Esophagus squamous epithelium (tissue), 5 donors: Measurements from ENCODE around the gene ANKMY2. TPM values are rescaled to one million over a fixed set of nuclear protein-coding genes. Genes with fewer than 3 reads are reported as not detected.
"Not testable (repeated sequence)": the region's sequence is repeated elsewhere in the genome, so short reads cannot be mapped to it uniquely, and the experiment has no call there.

ENCODE experiments used
- DNase-seq: peaks from one replicate; lab custom pipeline; 2025; lab: John Stamatoyannopoulos, UW
- H3K27ac ChIP-seq, 4 donors: fragments of 200-600 bp; sonication (generic); one replicate each; pipeline ENCODE4 v1.5.1; 2016 to 2019; ENCODE audit warnings: mild to moderate bottlenecking in 1 of 4
- H3K27me3 ChIP-seq, 4 donors: fragments of 200-600 bp; sonication (generic); 1 replicate in 3 of 4; 2 replicates in 1 of 4; pipeline versions ENCODE4 v1.5.1 to v1.6.0; 2017 to 2021; ENCODE audit warnings: antibody characterized with exemption in 1 of 4
- H3K36me3 ChIP-seq, 3 donors: fragments of 200-600 bp; sonication (generic); one replicate each; pipeline ENCODE4 v1.5.1; 2016 to 2019
- H3K4me1 ChIP-seq, 3 donors: fragments of 200-600 bp; sonication (generic); one replicate each; pipeline ENCODE4 v1.5.1; 2017 to 2019
- H3K4me3 ChIP-seq, 4 donors: fragments of 200-600 bp; sonication (generic); 1 replicate in 3 of 4; 2 replicates in 1 of 4; pipeline ENCODE4 v1.5.1; 2016 to 2019; ENCODE audit warnings: mild to moderate bottlenecking in 2 of 4, moderate library complexity in 1 of 4
- H3K9me3 ChIP-seq, 3 donors: fragments of 200-600 bp; sonication (generic); one replicate each; pipeline ENCODE4 v1.5.1; 2016 to 2019
- CTCF ChIP-seq, 6 experiments: fragments of 450-650 bp in 4 of 6; fragments of 200-600 bp in 2 of 6; sonication (generic) in 2 of 6; IDR thresholded peaks; one replicate each; pipeline ENCODE4 v1.5.1; 2016 to 2019; ENCODE audit warnings: antibody characterized with exemption in 6 of 6, mild to moderate bottlenecking in 4 of 6, moderate library complexity in 4 of 6
- POLR2A ChIP-seq, 4 donors: fragments of 450-650 bp; IDR thresholded peaks; one replicate each; pipeline ENCODE4 v1.6.1; 2017; ENCODE audit warnings: antibody characterized with exemption in 4 of 4, mild to moderate bottlenecking in 4 of 4, moderate library complexity in 3 of 4
- WGBS, 2 donors: methylation state at CpG; one replicate each; pipeline ENCODE4 v1.1.5; 2018; 5-methylcytosine and 5-hydroxymethylcytosine counted together
- intact Hi-C: fragments of 100-400 bp; cut with DNase I; formaldehyde crosslinking; loops from one replicate; pipeline ENCODE4 v1.15.0; 2022
- total RNA-seq, 4 donors: library from RNA; depleted of rRNA; stranded (reverse); fragments of >200 nt; gene quantifications; one replicate each; pipeline ENCODE4 v1.1.0, GENCODE V29; 2016
- donor health status: DM: yes; HTN: yes; CAD: no.

The ANKMY2 gene
- total RNA-seq, 4 donors from 2014 or later = 3.8 to 13.4 (median 7.0) TPM

- no peak for TF ChIP-seq CTCF (IDR thresholded peaks at IDR 0.05)
- TF ChIP-seq POLR2A (IDR thresholded peaks at IDR 0.05) = no peak
- no peak overlapping the region for H3K27ac ChIP-seq
- intact Hi-C loops = no loop called here
- 81 to 89% methylated on average over 7 of the region's 7 CpGs for WGBS, 2 donors
- H3K4me1 ChIP-seq = no peaks in the 10 kb centered on the region
- H3K27me3 ChIP-seq = no peaks in the 10 kb centered on the region
- no peaks in the 10 kb centered on the region for H3K9me3 ChIP-seq
- no peak for DNase-seq
- H3K4me3 ChIP-seq = no peak overlapping the region
- peaks cover 0 to 70% (median 5%) of the 10 kb centered on the region in 3 donors for H3K36me3 ChIP-seq
These were observed 45.7 kb downstream of the ANKMY2 start for GRCh38 chr7:16599860-16600259.

GRCh38 chr7:16598015-16598414 is 47.5 kb downstream of the ANKMY2 start:
- Histone ChIP-seq H3K9me3 (no peaks in the 10 kb centered on the region), H3K36me3 (peaks cover 0 to 52% (median 5%) of the 10 kb centered on the region in 3 donors), H3K4me1 (no peaks in the 10 kb centered on the region), H3K27me3 (no peaks in the 10 kb centered on the region), H3K4me3 (no peak overlapping the region), H3K27ac (no peak overlapping the region)
- TF ChIP-seq CTCF (IDR thresholded peaks at IDR 0.05) (no peak), POLR2A (IDR thresholded peaks at IDR 0.05) (no peak)
- intact Hi-C loops = no loop called here
- 39 to 64% methylated on average over 4 of the region's 4 CpGs for WGBS, 2 donors
- no peak for DNase-seq

DNA sequence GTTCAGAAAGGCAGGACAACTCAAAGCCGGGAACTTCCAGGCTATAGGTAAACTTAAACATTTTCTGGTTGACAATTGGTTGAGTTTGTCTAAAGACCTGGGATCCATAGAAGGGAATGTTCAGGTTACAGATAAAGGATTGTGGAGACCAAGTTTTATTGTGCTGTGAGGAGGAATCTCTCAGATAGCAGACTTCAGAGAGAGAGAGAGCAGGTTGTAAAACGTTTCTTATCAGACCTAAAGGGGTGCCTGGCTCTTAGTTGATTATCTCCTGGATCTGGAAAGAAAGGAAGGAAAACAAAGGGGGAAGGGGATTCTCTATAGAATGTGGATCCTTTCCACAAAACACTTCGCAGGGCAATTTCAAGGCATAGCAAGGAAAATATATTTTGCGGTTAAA is 50.0 kb downstream of the ANKMY2 start:
- intact Hi-C loops, H3K27me3 ChIP-seq, H3K9me3 ChIP-seq, H3K4me3 ChIP-seq, H3K27ac ChIP-seq, DNase-seq, H3K4me1 ChIP-seq: not testable (repeated sequence)
- WGBS, 2 donors = 81% methylated on average over 4 of the region's 4 CpGs
- peaks cover 0 to 28% (median 5%) of the 10 kb centered on the region in 3 donors for H3K36me3 ChIP-seq

GRCh38 chr7:16594676-16595075 is 50.9 kb downstream of the ANKMY2 start:
- Histone ChIP-seq H3K9me3 (no peaks in the 10 kb centered on the region), H3K4me3 (no peak overlapping the region), H3K27ac (no peak overlapping the region), H3K4me1 (no peaks in the 10 kb centered on the region), H3K36me3 (peaks cover 0 to 19% (median 5%) of the 10 kb centered on the region in 3 donors), H3K27me3 (no peaks in the 10 kb centered on the region)
- intact Hi-C loops = no loop called here
- TF ChIP-seq POLR2A (IDR thresholded peaks at IDR 0.05) (no peak), CTCF (IDR thresholded peaks at IDR 0.05) (no peak)
- DNase-seq = no peak
- 85 to 97% methylated on average over 1 of the region's 1 CpG for WGBS, 2 donors

DNA sequence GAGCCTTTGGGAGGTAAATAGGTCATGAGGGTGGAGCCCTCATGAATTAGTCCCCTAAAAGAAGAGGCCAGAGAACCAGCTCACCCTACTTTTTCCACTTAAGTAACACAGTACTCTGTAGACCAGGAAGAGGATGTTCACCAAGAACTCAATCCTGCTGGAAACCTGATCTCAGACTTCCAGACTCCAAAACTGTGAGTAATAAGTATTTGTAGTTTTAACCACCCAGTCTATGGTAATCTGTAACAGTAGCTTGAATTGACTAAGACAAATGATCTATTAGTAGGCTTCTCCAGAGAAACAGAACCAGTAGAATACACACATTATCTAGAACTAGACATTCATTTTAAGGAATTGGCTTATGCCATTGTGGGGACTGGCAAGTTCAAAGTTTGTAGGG is 51.5 kb downstream of the ANKMY2 start:
- no peak overlapping the region for H3K27ac ChIP-seq
- peaks cover 0 to 13% (median 3%) of the 10 kb centered on the region in 3 donors for H3K36me3 ChIP-seq
- intact Hi-C loops = no loop called here
- DNase-seq = no peak
- H3K4me3 ChIP-seq = no peak overlapping the region
- no peaks in the 10 kb centered on the region for H3K9me3 ChIP-seq
- TF ChIP-seq CTCF (IDR thresholded peaks at IDR 0.05) (no peak), POLR2A (IDR thresholded peaks at IDR 0.05) (no peak)
- H3K4me1 ChIP-seq = no peaks in the 10 kb centered on the region
- no peaks in the 10 kb centered on the region for H3K27me3 ChIP-seq

- intact Hi-C loops = no loop called here
- no peak for TF ChIP-seq POLR2A (IDR thresholded peaks at IDR 0.05)
- no peak for TF ChIP-seq CTCF (IDR thresholded peaks at IDR 0.05)
- 67 to 76% methylated on average over 3 of the region's 3 CpGs for WGBS, 2 donors
- H3K27me3 ChIP-seq = no peaks in the 10 kb centered on the region
- no peaks in the 10 kb centered on the region for H3K9me3 ChIP-seq
- H3K4me3 ChIP-seq = no peak overlapping the region
- no peaks in the 10 kb centered on the region for H3K4me1 ChIP-seq
- no peak overlapping the region for H3K27ac ChIP-seq
- no peaks in the 10 kb centered on the region for H3K36me3 ChIP-seq
- DNase-seq = no peak
These were observed 53.2 kb downstream of the ANKMY2 start for GRCh38 chr7:16592395-16592794.
